IPS-18c (cell line): ENCODE data around the gene BARD1.
A peak's percentile ranks its signal among the peaks of the same experiment; 100 is the strongest.
"Not testable (repeated sequence)": the region's sequence is repeated elsewhere in the genome, so short reads cannot be mapped to it uniquely, and the experiment has no call there.

Experiments
- H3K4me3 ChIP-seq: 2 replicates; pipeline ENCODE4 v1.7.0; 2013; ENCODE audit warnings: low read depth, mild to moderate bottlenecking, low read length, moderate library complexity; ENCODE audit not compliant: insufficient read depth
- H3K9me3 ChIP-seq: one replicate; pipeline ENCODE4 v1.6.1; 2013; ENCODE audit warnings: mild to moderate bottlenecking, low read length, moderate library complexity; ENCODE audit not compliant: control insufficient read depth, insufficient read depth

The BARD1 gene

DNA sequence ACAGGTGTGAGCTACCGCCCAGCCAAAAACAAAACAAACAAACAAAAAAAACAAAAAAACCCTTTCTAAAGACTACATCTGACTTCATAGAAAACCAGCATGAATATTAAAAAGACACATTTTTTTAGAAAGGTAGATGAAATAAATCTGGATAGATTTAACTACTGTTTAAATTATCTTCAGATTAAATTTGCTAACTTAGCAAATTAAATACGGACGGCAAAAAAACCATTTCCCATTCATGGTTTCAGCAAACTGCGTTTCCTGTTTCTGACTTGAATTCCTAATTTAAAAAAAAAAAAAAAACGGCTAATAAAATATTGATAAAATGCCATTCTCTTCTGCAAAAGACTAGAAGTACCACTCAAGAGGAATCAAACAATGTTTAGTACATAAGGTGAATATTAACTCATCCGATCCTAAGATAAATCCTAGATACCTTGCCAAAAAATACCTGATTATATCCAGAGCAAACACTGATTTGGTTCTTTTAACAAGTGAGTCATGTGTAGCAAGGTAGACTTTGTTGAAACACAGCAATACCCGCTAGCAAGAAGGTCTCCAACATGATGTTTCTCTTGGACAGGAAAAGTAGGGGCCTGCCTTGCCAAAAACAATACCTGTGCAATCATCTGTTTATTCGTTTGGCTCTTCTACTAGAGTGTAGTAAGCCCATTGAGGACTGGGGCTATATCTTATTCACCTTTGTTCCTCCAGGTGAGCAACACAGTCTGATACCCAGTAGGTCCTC is 96.2 kb downstream of the BARD1 start:
- Histone ChIP-seq H3K9me3 (no peaks in the 10 kb centered on the region), H3K4me3 (no peak overlapping the region)

DNA sequence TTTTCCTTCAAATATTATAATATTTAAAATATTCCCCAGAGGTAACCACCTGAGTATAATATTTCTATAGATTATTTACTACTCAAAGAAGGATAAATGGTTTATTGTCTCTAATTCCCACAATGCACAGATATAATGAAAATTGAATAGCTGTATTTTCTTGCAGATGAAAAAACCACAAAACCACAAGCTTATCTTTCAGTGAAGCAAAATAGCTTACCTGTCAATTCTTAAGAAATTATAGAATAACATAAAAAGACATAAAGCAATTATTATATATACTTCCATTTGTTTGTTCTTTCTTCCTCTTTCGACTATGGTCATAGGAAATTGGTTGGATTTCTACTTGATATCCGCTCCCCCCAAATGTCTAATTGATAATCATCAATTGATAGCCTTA is 98.8 kb downstream of the BARD1 start:
- H3K9me3 ChIP-seq = no peaks in the 10 kb centered on the region
- H3K4me3 ChIP-seq = no peak overlapping the region

GRCh38 chr2:214706986-214707385 is 102.5 kb downstream of the BARD1 start:
- Histone ChIP-seq H3K4me3 (no peak overlapping the region), H3K9me3 (no peaks in the 10 kb centered on the region)

GRCh38 chr2:214699236-214699635 is 110.2 kb downstream of the BARD1 start:
- Histone ChIP-seq H3K4me3 (no peak overlapping the region), H3K9me3 (no peaks in the 10 kb centered on the region)

DNA sequence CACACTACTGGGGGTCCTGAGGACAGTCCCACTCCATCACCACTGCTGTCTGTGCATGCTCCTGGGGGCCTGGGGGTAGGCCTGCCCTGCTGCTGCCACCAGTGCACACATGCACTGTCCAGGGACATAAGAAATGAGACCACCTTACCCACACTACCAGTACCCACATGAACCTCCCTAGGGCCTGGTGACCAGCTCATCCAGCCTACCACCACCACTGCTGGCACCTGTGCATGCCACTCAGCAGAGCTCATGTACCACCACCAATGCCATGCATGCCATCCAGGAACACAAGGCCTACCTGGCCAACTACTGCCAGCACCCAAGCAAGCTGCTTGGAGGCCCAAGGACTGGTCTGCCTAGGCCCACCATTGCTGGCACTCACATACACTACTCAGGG is 112.8 kb downstream of the BARD1 start:
- Histone ChIP-seq H3K4me3 (no peak overlapping the region), H3K9me3 (no peaks in the 10 kb centered on the region)

GRCh38 chr2:214695789-214696188 is 113.7 kb downstream of the BARD1 start:
- no peaks in the 10 kb centered on the region for H3K9me3 ChIP-seq
- no peak overlapping the region for H3K4me3 ChIP-seq

DNA sequence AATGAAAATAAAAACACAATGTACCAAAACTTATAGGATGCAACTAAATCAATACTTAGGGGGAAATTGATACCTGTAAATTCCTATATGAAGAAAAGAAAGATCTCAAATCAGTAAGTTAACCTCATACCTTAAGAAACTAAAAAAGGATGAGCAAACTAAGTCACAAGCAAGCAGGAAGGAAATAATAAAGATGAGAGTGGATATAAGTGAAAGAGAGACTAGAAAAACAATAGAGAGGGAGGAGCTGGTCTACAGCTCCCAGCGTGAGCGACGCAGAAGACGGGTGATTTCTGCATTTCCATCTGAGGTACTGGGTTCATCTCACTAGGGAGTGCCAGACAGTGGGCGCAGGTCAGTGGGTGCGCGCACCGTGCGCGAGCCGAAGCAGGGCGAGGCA is 125.9 kb downstream of the BARD1 start:
- H3K9me3 ChIP-seq = not testable (repeated sequence)
- peak overlapping the region; percentile 31 for H3K4me3 ChIP-seq

GRCh38 chr2:214679736-214680135 is 129.7 kb downstream of the BARD1 start:
- Histone ChIP-seq H3K4me3 (no peak overlapping the region), H3K9me3 (no peaks in the 10 kb centered on the region)

DNA sequence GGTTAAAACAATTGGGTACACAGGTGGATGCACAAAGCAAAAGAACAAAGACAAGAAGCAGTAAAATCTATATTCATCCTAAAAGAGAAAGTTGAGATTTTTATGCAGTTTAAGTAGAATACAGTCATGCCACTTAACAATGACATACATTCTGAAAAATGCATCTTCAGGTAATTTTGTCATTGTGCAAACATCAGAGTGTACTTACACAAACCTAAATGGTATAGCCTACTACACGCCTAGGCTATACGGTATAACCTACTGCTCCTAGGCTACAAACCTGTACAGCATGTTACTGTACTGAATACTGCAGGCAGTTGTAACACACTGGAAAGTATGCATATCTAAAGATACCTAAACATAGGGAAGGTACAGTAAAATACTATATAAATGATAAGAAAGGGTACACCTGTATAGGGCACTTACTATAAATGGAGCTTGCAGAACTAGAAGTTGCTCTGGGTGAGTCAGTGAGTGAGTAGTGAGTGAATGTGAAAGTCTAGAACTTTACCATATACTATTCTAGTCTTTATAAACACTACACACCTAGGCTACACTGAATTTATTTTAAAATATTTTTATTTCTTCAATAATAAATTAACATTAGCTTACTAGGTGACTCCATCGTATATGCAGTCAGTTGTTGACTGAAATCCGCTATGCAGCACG is 132.9 kb downstream of the BARD1 start:
- Histone ChIP-seq H3K9me3 (no peaks in the 10 kb centered on the region), H3K4me3 (no peak overlapping the region)
